Measurements from ENCODE around the gene KRI1. TPM values are rescaled to one million over a fixed set of nuclear protein-coding genes. Genes with fewer than 3 reads are reported as not detected.
A peak's percentile ranks its signal among the peaks of the same experiment; 100 is the strongest.
"Not testable (repeated sequence)": the region's sequence is repeated elsewhere in the genome, so short reads cannot be mapped to it uniquely, and the experiment has no call there.

Gene KRI1
- polyA plus RNA-seq, 3 donors: 3.9 to 21.0 (median 6.1) TPM

GRCh38 chr19:10532457-10532856 lies 33.4 kb downstream of the KRI1 start:
- WGBS (ENCODE audit: insufficient coverage): 88% methylated on average over 1 of the region's 1 CpG
- no peaks in the 10 kb centered on the region for H3K4me1 Mint-ChIP-seq
- H3K36me3 ChIP-seq (replicated peaks in 1 of 2; ENCODE audit: control insufficient read depth in 1 of 2, insufficient read depth in 2 of 2, low read length in 2 of 2): no peaks in the 10 kb centered on the region

GRCh38 chr19:10526887-10527286 lies 38.9 kb downstream of the KRI1 start:
- intact Hi-C loops (cut with micrococcal nuclease): not testable (repeated sequence)

More at GRCh38 chr19:10532457-10532856, 33.4 kb downstream of the KRI1 start:
- H3K27ac ChIP-seq (ENCODE audit: low read depth in 1 of 2, low read length in 2 of 2): no peak overlapping the region
- no peak overlapping the region for H3K4me2 ChIP-seq (replicated peaks; ENCODE audit: extremely low read depth, low read length, poor library complexity, severe bottlenecking)
- no peak for DNase-seq
- H3K4me3 ChIP-seq (replicated peaks in 1 of 3; ENCODE audit: low read depth in 2 of 3, low read length in 3 of 3): no peak overlapping the region
- peaks cover 0 to 5% of the 10 kb centered on the region in 2 donors for H3K9me3 ChIP-seq (replicated peaks in 1 of 2; ENCODE audit: control insufficient read depth in 1 of 2, insufficient read depth in 1 of 2, low read length in 2 of 2)
- no peaks in the 10 kb centered on the region for H3K27me3 ChIP-seq (ENCODE audit: control insufficient read depth in 2 of 2, insufficient read depth in 2 of 2, low read length in 2 of 2)
- no peaks in the 10 kb centered on the region for H3K4me1 ChIP-seq (ENCODE audit: control insufficient read depth in 1 of 2, insufficient read depth in 2 of 2, low read length in 2 of 2)
- H3K79me2 ChIP-seq (ENCODE audit: insufficient read depth, low read length): no peaks in the 10 kb centered on the region
- no peak overlapping the region for H3K4me3 Mint-ChIP-seq
- H3K36me3 Mint-ChIP-seq: no peaks in the 10 kb centered on the region
- H3K27ac Mint-ChIP-seq: no peak overlapping the region
- no peak for TF ChIP-seq CTCF (IDR thresholded peaks at IDR 0.05)
- H3K9me3 Mint-ChIP-seq: peaks cover 0 to 8% (median 5%) of the 10 kb centered on the region in 7 donors
- no peak overlapping the region for H2AFZ ChIP-seq (ENCODE audit: insufficient read depth, low read depth, low read length, poor library complexity, severe bottlenecking)
- peaks cover 4 to 17% (median 11%) of the 10 kb centered on the region in 3 donors for H3K27me3 Mint-ChIP-seq (ENCODE audit: low read depth in 3 of 3)
- intact Hi-C loops (cut with micrococcal nuclease): no loop called here
- H4K20me1 ChIP-seq (ENCODE audit: insufficient read depth, low read length): no peaks in the 10 kb centered on the region
- H3K9ac ChIP-seq (ENCODE audit: insufficient read depth, low read length, poor library complexity, severe bottlenecking): no peak overlapping the region

More at GRCh38 chr19:10526887-10527286, 38.9 kb downstream of the KRI1 start:
- not testable (repeated sequence) for H3K79me2 ChIP-seq (ENCODE audit: insufficient read depth, low read length); H3K27me3 ChIP-seq (ENCODE audit: control insufficient read depth in 2 of 2, insufficient read depth in 2 of 2, low read length in 2 of 2); H2AFZ ChIP-seq (ENCODE audit: insufficient read depth, low read depth, low read length, poor library complexity, severe bottlenecking); H3K9ac ChIP-seq (ENCODE audit: insufficient read depth, low read length, poor library complexity, severe bottlenecking); H3K27ac ChIP-seq (ENCODE audit: low read depth in 1 of 2, low read length in 2 of 2); DNase-seq; H3K4me2 ChIP-seq (replicated peaks; ENCODE audit: extremely low read depth, low read length, poor library complexity, severe bottlenecking); H3K4me1 Mint-ChIP-seq; H3K4me3 ChIP-seq (replicated peaks in 1 of 3; ENCODE audit: low read depth in 2 of 3, low read length in 3 of 3); H3K4me1 ChIP-seq (ENCODE audit: control insufficient read depth in 1 of 2, insufficient read depth in 2 of 2, low read length in 2 of 2); H3K4me3 Mint-ChIP-seq; H3K36me3 ChIP-seq (replicated peaks in 1 of 2; ENCODE audit: control insufficient read depth in 1 of 2, insufficient read depth in 2 of 2, low read length in 2 of 2); H4K20me1 ChIP-seq (ENCODE audit: insufficient read depth, low read length); H3K9me3 Mint-ChIP-seq; H3K9me3 ChIP-seq (replicated peaks in 1 of 2; ENCODE audit: control insufficient read depth in 1 of 2, insufficient read depth in 1 of 2, low read length in 2 of 2); H3K36me3 Mint-ChIP-seq
- 100% methylated on average over 3 of the region's 8 CpGs for WGBS (ENCODE audit: insufficient coverage)
- H3K27ac Mint-ChIP-seq: peak overlapping the region in 1 of 7 donors; percentile 55
- peaks cover 0 to 22% (median 9%) of the 10 kb centered on the region in 3 donors for H3K27me3 Mint-ChIP-seq (ENCODE audit: low read depth in 3 of 3)

All from CD14-positive monocyte (primary cell).